HepG2 (cell line): ENCODE data around the gene ZNF8. TPM values are rescaled to one million over a fixed set of nuclear protein-coding genes. Genes with fewer than 3 reads are reported as not detected.

ENCODE experiments used
- AGO1 ChIP-seq: fragments of 200-400 bp; formaldehyde crosslinking; IDR thresholded peaks from 2 replicates; pipeline ENCODE4 v1.6.1; 2017; ENCODE audit warnings: mild to moderate bottlenecking, low read depth, low read length, moderate library complexity; ENCODE audit not compliant: poor library complexity, severe bottlenecking
- CTCF ChIP-seq: sonication (generic); formaldehyde crosslinking; IDR thresholded peaks from 2 replicates; pipeline ENCODE4 v1.5.0; 2020; ENCODE audit warnings: mild to moderate bottlenecking, missing genetic modification reagents, moderate library complexity
- FOXK1 ChIP-seq: sonication (generic); formaldehyde crosslinking; IDR thresholded peaks from 2 replicates; pipeline ENCODE4 v1.4.0; 2020; ENCODE audit warnings: low read depth, missing genetic modification reagents, borderline replicate concordance
- MYC ChIP-seq: sonication (generic); formaldehyde crosslinking; IDR thresholded peaks from 2 replicates; pipeline ENCODE4 v1.9.0; 2021; ENCODE audit warnings: missing genetic modification reagents, borderline replicate concordance
- NCOA1 ChIP-seq: sonication (generic); formaldehyde crosslinking; IDR thresholded peaks from 2 replicates; pipeline ENCODE4 v1.9.0; 2021; ENCODE audit warnings: missing genetic modification reagents
- PBX3 ChIP-seq: sonication (generic); formaldehyde crosslinking; IDR thresholded peaks from 2 replicates; pipeline ENCODE4 v1.8.1; 2023; ENCODE audit warnings: missing genetic modification reagents, inconsistent platforms, borderline replicate concordance
- ZBED4 ChIP-seq: sonication (generic); formaldehyde crosslinking; IDR thresholded peaks from 2 replicates; pipeline ENCODE4 v1.4.0; 2020; ENCODE audit warnings: missing genetic modification reagents, borderline replicate concordance
- ZFP36 ChIP-seq: fragments of 150-350 bp; IDR thresholded peaks from 2 replicates; pipeline ENCODE4 v1.6.1; 2018; ENCODE audit warnings: borderline replicate concordance, low read length, low read depth; ENCODE audit not compliant: partially characterized antibody
- ZNF367 ChIP-seq: sonication (generic); formaldehyde crosslinking; IDR thresholded peaks from 2 replicates; pipeline ENCODE4 v1.4.0; 2020; ENCODE audit warnings: missing genetic modification reagents, borderline replicate concordance
- ZNF576 ChIP-seq: sonication (generic); formaldehyde crosslinking; IDR thresholded peaks from 2 replicates; pipeline ENCODE4 v1.4.0; 2020; ENCODE audit warnings: mild to moderate bottlenecking, missing genetic modification reagents
- ZNF883 ChIP-seq: sonication (generic); formaldehyde crosslinking; IDR thresholded peaks from 2 replicates; pipeline ENCODE4 v1.5.1; 2020; ENCODE audit warnings: mild to moderate bottlenecking, missing genetic modification reagents; ENCODE audit errors: not compliant biosample characterization
- polyA plus RNA-seq, 8 experiments: library from polyadenylated mRNA; depleted of rRNA in 3 of 8; stranded (reverse) in 7 of 8; unstranded in 1 of 8; fragments of >200 nt; fragmentation: Illumina TruSeq in 4 of 8; extraction: Trizol in 4 of 8; gene quantifications; 2 replicates each; pipeline versions ENCODE4 v1.2.1 to v1.2.3, GENCODE V29; 2011 to 2016; ENCODE audit warnings: low read depth in 4 of 8, missing spikeins in 1 of 8, mixed read lengths in 1 of 8; ENCODE audit not compliant: insufficient read depth in 1 of 8
- total RNA-seq, 5 experiments: library from RNA; depleted of rRNA; stranded (reverse); fragments of >200 nt; fragmentation: Illumina TruSeq; extraction: Trizol; gene quantifications; 2 replicates each; pipeline ENCODE4 v1.2.3, GENCODE V29; 2016; ENCODE audit warnings: low read depth in 1 of 5

The ZNF8 gene
- total and polyA plus RNA-seq, 2 of the 13 experiments (the other 11 are each of a cell fraction or from before 2014, with no cell fraction given): 3.1 to 3.3 TPM

- TF ChIP-seq MYC (CRISPR knock-in tag) (peak; percentile 85; the same call in 1 of the 2 replicates), ZBED4 (CRISPR knock-in tag) (0 out of 2 replicates have a peak, but pooled peaks have one; percentile 15), PBX3 (CRISPR knock-in tag) (no peak), CTCF (peak; percentile 33; the same call in 1 of the 2 replicates), AGO1 (peak; percentile 92), ZNF367 (CRISPR knock-in tag) (no peak), NCOA1 (CRISPR knock-in tag) (no peak), FOXK1 (CRISPR knock-in tag) (peak; percentile 89), ZNF576 (CRISPR knock-in tag) (no peak), ZFP36 (no peak), ZNF883 (CRISPR knock-in tag) (no peak)
Measured at GRCh38 chr19:58305065-58305931, 26.5 kb downstream of the ZNF8 start, which contains the start of gene ERVK3-1 (continued).
